Stimulated activated CD4-positive, alpha-beta T cell treated with anti-CD3 and anti-CD28 coated beads, Interleukin-15, amount 100 ng/mL, for 48 hours (primary cell): ENCODE data around the gene TBC1D19.

Experiments
- DNase-seq, 2 donors: peaks; one replicate each; pipeline ENCODE4 v3.0.0-alpha.2; 2020; ENCODE audit warnings: low read depth in 2 of 2

Gene TBC1D19

GRCh38 chr4:26731351-26732035 is 147.6 kb downstream of the TBC1D19 start:
- DNase-seq = no peak

- DNase-seq = no peak
Measured at GRCh38 chr4:26732356-26732755, 148.5 kb downstream of the TBC1D19 start.

GRCh38 chr4:26736621-26737020 is 152.7 kb downstream of the TBC1D19 start:
- no peak for DNase-seq

DNA sequence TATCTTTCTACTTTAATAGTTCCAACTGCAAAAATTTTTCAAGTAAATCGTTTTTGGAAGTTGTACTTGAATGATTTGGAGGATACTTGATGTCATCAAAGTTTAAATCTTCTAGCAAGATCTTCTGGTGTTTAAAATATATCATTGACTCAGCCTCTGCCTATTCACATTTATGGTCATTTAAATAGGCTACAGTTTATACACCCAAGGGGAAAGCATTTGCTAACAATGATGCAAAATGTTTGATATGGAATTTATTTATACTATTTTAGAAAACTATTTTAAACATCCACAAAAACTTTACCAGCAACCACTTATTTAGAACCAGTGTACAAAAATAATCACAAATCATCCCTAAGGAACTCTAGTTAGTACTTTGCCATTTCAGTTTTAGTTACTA is 153.5 kb downstream of the TBC1D19 start:
- DNase-seq = no peak

DNA sequence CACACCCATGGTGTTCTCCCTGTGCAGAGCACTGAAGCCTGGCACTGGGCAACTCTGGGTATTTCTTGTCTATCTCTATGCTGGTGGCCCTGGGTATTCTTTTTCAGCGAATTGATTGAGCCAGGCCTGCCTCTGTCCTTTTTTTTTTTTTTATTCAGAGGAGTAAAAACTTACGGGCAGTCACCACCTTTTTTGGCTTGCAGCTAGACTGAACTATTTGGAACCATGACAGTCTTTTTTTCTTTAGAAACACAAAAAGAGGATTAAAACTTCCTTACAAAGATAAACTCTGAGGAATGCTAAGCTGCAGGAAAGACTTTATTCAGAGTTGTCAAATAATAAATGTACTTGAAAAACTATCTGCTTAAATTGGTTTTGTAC is 157.6 kb downstream of the TBC1D19 start:
- no peak for DNase-seq

GRCh38 chr4:26746802-26747213 is 162.9 kb downstream of the TBC1D19 start:
- DNase-seq = peak; percentile 25 to 26

DNA sequence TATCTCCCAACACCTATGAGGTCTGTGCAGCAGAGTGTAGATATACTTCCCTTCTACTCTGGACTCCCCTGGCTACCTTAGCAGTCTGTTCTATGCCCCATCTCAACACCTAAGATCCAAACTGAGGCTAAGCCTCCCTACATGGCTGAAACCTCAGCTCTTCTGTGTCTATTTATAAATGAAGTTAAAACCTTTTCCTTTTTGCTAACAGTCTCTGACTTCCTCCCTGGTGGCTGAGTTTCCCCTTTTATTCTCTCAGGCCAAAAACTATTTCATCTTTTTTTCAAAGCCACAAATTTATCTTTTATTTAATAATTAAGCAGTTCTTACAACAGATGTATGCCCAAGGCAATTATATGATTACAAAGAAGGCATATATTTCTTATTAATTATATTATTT is 164.9 kb downstream of the TBC1D19 start:
- DNase-seq = no peak

DNA sequence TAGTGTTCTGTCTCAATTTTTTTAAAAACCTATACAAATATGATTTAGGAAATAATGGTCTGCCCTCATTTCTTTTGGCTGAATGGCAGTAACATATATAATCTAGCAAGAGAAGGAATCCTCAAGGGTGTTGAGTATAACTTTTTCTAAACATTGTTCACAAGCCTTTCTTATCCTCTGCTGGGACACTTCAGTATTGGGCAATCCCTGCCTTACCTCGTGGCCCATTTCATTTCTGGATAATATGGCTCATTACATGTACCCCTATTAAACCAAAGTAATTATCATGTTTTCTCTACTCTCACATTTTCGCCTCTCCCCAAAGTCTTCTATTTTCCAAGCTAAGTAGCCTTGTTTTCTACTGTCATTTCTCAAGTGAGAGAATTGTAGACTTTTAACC is 166.0 kb downstream of the TBC1D19 start:
- no peak for DNase-seq

DNA sequence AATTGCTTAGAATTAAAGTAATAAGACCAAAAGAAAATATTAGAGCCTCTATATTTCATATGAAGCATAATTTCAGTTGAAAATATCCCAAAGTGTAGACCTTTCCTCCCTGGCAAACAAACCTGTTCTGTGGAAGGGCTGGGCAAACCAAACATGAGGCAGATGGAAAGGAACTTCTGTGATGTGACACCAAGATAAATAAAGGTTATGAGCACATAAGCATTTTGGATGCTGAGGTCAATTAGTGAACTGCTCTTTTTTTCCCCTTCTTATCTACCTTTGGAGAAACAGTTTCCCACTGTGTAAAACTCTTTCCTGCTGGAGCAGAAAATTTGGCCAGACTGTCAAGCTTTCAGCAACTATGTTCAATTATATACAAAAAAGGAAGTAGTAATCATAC is 167.1 kb downstream of the TBC1D19 start:
- DNase-seq = no peak

GRCh38 chr4:26751838-26752237 is 168.0 kb downstream of the TBC1D19 start:
- no peak for DNase-seq

GRCh38 chr4:26753187-26753586 is 169.3 kb downstream of the TBC1D19 start:
- DNase-seq = no peak

DNA sequence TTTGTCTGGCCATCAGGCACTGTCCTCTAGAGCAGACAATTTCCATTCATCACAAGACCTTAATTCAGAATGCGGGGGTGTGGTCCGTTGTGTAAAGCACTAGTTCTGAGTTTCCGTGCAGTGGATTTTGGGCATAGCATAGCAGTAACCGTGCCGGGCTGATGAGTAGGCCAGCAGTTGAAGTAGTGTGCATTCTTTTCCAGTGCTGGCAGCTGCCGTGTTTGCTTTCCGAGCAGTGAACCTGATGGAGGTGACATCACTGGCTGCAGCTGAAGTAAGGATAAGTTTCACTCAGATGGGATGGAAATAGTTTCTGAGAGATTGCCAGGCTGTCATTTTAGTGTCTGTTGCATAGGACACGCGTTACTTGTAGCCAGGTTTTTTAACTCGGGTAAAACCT is 169.7 kb downstream of the TBC1D19 start:
- DNase-seq = no peak

DNA sequence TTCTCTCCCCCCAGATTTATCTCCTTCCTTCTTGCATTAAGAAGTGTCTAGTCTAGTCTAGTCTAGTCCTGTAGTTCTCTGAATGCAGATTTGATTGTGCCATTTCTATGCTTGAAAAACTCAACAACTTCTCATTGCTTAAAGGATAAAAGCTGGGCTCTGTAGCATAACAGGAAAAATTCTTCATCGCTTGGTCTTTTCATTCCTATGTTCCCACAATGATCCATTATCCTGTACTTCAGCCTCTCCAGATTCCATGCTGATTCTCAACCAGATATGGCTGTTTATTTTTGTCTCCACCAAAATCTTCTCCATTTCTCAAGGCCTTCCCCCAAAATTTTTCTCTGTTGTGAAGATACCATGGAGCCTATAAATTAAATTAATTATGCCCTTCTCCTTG is 173.9 kb downstream of the TBC1D19 start:
- DNase-seq = no peak

GRCh38 chr4:26758899-26759298 is 175.0 kb downstream of the TBC1D19 start:
- DNase-seq = no peak

GRCh38 chr4:26762650-26763049 is 178.8 kb downstream of the TBC1D19 start:
- DNase-seq = no peak

DNA sequence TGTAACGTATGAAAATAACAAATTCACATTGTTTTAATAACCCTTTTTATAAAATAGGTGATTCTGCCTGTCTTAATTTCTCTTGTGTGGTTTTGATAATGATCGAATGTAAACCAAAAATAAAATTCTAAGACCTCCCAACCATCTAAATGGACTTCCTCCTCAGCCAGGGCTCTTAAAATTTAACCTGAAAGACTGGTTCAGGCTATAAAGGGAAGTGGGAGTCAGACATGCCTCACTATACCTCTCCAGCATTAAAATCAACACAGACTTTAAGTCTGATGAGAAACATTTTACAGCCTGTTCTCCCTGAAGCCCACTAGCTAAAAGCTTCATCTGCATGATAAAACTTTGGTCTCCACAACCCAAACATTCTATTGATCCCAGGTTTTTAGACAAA is 179.2 kb downstream of the TBC1D19 start:
- no peak for DNase-seq

- no peak for DNase-seq
Measured at GRCh38 chr4:26763648-26764047, 179.8 kb downstream of the TBC1D19 start.

GRCh38 chr4:26764231-26764630 is 180.3 kb downstream of the TBC1D19 start:
- no peak for DNase-seq

- no peak for DNase-seq
Measured at GRCh38 chr4:26765515-26765914, 181.6 kb downstream of the TBC1D19 start.

DNA sequence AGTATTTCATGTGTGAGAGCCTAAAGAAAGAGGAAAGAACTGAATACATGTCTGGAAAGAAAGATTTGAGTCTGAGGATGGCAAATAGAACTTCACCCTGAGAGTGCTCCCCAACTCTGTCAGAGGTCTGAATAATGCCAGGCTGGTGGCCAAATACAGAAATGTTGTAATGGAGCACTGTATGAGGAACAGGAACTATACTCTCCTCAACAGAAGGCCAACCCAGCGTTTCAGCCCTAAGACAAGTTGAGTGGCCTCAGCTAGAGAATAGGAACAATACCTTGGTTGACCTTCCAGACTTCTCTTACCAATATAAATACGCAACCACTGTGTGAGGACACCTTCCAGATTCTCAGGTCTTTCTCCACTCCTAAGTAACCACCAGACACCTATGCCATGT is 182.3 kb downstream of the TBC1D19 start:
- no peak for DNase-seq

- no peak for DNase-seq
Measured at GRCh38 chr4:26772096-26772873, 188.4 kb downstream of the TBC1D19 start.

DNA sequence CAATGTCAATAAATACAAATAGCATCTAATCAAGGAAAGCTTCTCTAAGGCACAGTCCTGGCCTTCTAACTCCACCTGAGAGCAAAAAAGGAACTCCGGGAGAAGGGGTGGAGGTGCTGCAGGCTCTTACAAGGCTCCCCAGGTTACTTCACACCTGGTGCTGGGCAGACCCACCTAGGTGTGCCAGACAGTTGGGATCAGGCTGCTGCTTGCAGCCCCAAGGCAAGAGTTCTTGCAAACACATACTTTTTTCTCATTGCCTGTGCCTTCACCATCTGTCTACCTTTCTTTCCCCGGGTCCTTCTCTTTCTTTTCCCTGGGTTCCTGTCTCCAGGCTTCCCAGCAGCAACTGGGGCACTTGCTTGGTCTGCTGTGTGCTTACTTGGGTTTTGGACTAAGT is 195.3 kb downstream of the TBC1D19 start:
- DNase-seq = no peak

DNA sequence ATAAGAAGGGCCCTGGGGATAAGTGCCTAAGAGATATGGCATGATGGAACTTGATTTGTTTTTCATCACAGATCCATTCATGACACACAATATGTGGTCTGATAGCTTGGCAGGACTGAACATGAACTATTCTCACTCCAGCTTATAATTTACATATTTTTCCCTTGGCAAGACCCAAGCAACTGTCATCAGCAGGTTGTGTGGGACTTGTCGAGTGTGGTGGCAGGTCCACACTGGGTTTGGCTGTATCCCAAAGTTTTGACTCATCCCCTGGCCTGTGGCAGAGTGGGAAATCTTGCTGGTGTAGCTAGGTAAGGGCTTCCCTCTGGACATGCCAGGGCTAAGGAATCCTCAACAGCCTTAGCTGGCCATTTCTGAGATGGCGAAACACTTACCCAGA is 195.8 kb downstream of the TBC1D19 start:
- no peak for DNase-seq

- no peak for DNase-seq
Measured at GRCh38 chr4:26780539-26780938, 196.7 kb downstream of the TBC1D19 start.
